Measurements from ENCODE around the gene TICRR.

- TF ChIP-seq CTCF (IDR thresholded peaks at IDR 0.05): no peak
- TF ChIP-seq POLR2AphosphoS5 (IDR thresholded peaks at IDR 0.05): no peak
- no peak for TF ChIP-seq POLR2A (IDR thresholded peaks at IDR 0.05; ENCODE audit: low read depth)
- no peak for TF ChIP-seq EP300 (IDR thresholded peaks at IDR 0.05)
Observed at GRCh38 chr15:89645680-89646079, 70.4 kb downstream of the TICRR start.

Data from esophagus muscularis mucosa (tissue), 4 donors.